HG02610 (cell line): ENCODE measurements around the gene OGFOD2.
"Not testable (repeated sequence)": the region's sequence is repeated elsewhere in the genome, so short reads cannot be mapped to it uniquely, and the experiment has no call there.

ENCODE experiments used
- ATAC-seq: cut with Tn5 transposase; IDR thresholded peaks from one replicate; pipeline ENCODE4 v1.9.1; 2021; ENCODE audit warnings: mild to moderate bottlenecking, moderate library complexity; ENCODE audit not compliant: unreplicated experiment

OGFOD2 gene

GRCh38 chr12:123001464-123001863 lies 26.4 kb downstream of the OGFOD2 start:
- ATAC-seq: no peak

- ATAC-seq: no peak
Observed at GRCh38 chr12:123003257-123003656, 28.2 kb downstream of the OGFOD2 start.

- no peak for ATAC-seq
Observed at GRCh38 chr12:123004287-123004686, 29.2 kb downstream of the OGFOD2 start.

- ATAC-seq: no peak
Observed at GRCh38 chr12:123005081-123005626, 30.1 kb downstream of the OGFOD2 start.

- ATAC-seq: no peak
Observed at GRCh38 chr12:123006977-123007376, 31.9 kb downstream of the OGFOD2 start.

GRCh38 chr12:123010110-123010509 lies 35.1 kb downstream of the OGFOD2 start:
- ATAC-seq: no peak

- no peak for ATAC-seq
Observed at GRCh38 chr12:123010681-123011080, 35.6 kb downstream of the OGFOD2 start.

GRCh38 chr12:123011701-123012100 lies 36.7 kb downstream of the OGFOD2 start:
- ATAC-seq: no peak

GRCh38 chr12:123013185-123014095 lies 38.4 kb downstream of the OGFOD2 start:
- ATAC-seq: no peak

- ATAC-seq: not testable (repeated sequence)
Observed at GRCh38 chr12:123014473-123014872, 39.4 kb downstream of the OGFOD2 start.

- ATAC-seq: no peak
Observed at GRCh38 chr12:123017753-123018152, 42.7 kb downstream of the OGFOD2 start.

GRCh38 chr12:123019841-123020138 lies 44.7 kb downstream of the OGFOD2 start:
- ATAC-seq: no peak

GRCh38 chr12:123021688-123022604 lies 46.9 kb downstream of the OGFOD2 start:
- ATAC-seq: no peak

GRCh38 chr12:123022846-123023245 lies 47.8 kb downstream of the OGFOD2 start:
- no peak for ATAC-seq

- no peak for ATAC-seq
Observed at GRCh38 chr12:123024819-123025391, 49.9 kb downstream of the OGFOD2 start.

GRCh38 chr12:123026094-123026853 lies 51.2 kb downstream of the OGFOD2 start:
- ATAC-seq: no peak

GRCh38 chr12:123027726-123028445 lies 52.8 kb downstream of the OGFOD2 start:
- no peak for ATAC-seq

- no peak for ATAC-seq
Observed at GRCh38 chr12:123028475-123028874, 53.4 kb downstream of the OGFOD2 start.

- no peak for ATAC-seq
Observed at GRCh38 chr12:123029550-123029949, 54.5 kb downstream of the OGFOD2 start.
